ENCODE measurements around the gene RPL3.
A peak's percentile ranks its signal among the peaks of the same experiment; 100 is the strongest.

Gene RPL3

GRCh38 chr22:39317775-39318506, 1.5 kb downstream of the RPL3 start:
- TF ChIP-seq SUZ12 (IDR thresholded peaks at IDR 0.05; ENCODE audit: extremely low read depth, insufficient read depth, insufficient read length) (no peak), ZNF274 (IDR thresholded peaks at IDR 0.05; ENCODE audit: low read depth, low read length) (no peak), YY1 (IDR thresholded peaks at IDR 0.05; ENCODE audit: insufficient read depth, insufficient read length) (no peak)
- H3K9ac ChIP-seq (ENCODE audit: insufficient read length, low read depth): peak overlapping the region; percentile 96

GRCh38 chr22:39317084-39317774, 2.2 kb downstream of the RPL3 start:
- Histone ChIP-seq H3K9me3 (ENCODE audit: insufficient read depth, low read length) (no peaks in the 10 kb centered on the region), H3K27me3 (ENCODE audit: insufficient read depth, insufficient read length) (no peaks in the 10 kb centered on the region), H3K9ac (ENCODE audit: insufficient read length, low read depth) (peak overlapping the region; percentile 96), H3K36me3 (ENCODE audit: insufficient read depth, insufficient read length, low read length) (peaks cover 70% of the 10 kb centered on the region), H3K4me3 (ENCODE audit: insufficient read length, low read depth) (peak overlapping the region; percentile 92), H3K4me1 (ENCODE audit: insufficient read depth, insufficient read length) (peaks cover 6% of the 10 kb centered on the region)
- no peak for DNase-seq (ENCODE audit: low read depth, low spot score)
- TF ChIP-seq YY1 (IDR thresholded peaks at IDR 0.05; ENCODE audit: insufficient read depth, insufficient read length) (no peak), SUZ12 (IDR thresholded peaks at IDR 0.05; ENCODE audit: extremely low read depth, insufficient read depth, insufficient read length) (no peak), ZNF274 (IDR thresholded peaks at IDR 0.05; ENCODE audit: low read depth, low read length) (no peak)

More at GRCh38 chr22:39317775-39318506, 1.5 kb downstream of the RPL3 start:
- no peaks in the 10 kb centered on the region for H3K9me3 ChIP-seq (ENCODE audit: insufficient read depth, low read length)
- H3K4me1 ChIP-seq (ENCODE audit: insufficient read depth, insufficient read length): peaks cover 6% of the 10 kb centered on the region
- no peak for DNase-seq (ENCODE audit: low read depth, low spot score)
- peaks cover 63% of the 10 kb centered on the region for H3K36me3 ChIP-seq (ENCODE audit: insufficient read depth, insufficient read length, low read length)
- no peaks in the 10 kb centered on the region for H3K27me3 ChIP-seq (ENCODE audit: insufficient read depth, insufficient read length)
- H3K4me3 ChIP-seq (ENCODE audit: insufficient read length, low read depth): peak overlapping the region; percentile 92

- Histone ChIP-seq H3K9me3 (ENCODE audit: insufficient read depth, low read length) (no peaks in the 10 kb centered on the region), H3K27me3 (ENCODE audit: insufficient read depth, insufficient read length) (no peaks in the 10 kb centered on the region), H3K9ac (ENCODE audit: insufficient read length, low read depth) (peak overlapping the region; percentile 96), H3K36me3 (ENCODE audit: insufficient read depth, insufficient read length, low read length) (peaks cover 77% of the 10 kb centered on the region), H3K4me1 (ENCODE audit: insufficient read depth, insufficient read length) (peaks cover 6% of the 10 kb centered on the region), H3K4me3 (ENCODE audit: insufficient read length, low read depth) (peak overlapping the region; percentile 92)
- peak; percentile 59 for DNase-seq (ENCODE audit: low read depth, low spot score)
- TF ChIP-seq SUZ12 (IDR thresholded peaks at IDR 0.05; ENCODE audit: extremely low read depth, insufficient read depth, insufficient read length) (no peak), YY1 (IDR thresholded peaks at IDR 0.05; ENCODE audit: insufficient read depth, insufficient read length) (no peak), ZNF274 (IDR thresholded peaks at IDR 0.05; ENCODE audit: low read depth, low read length) (no peak)
Observed at GRCh38 chr22:39316440-39317083, 2.9 kb downstream of the RPL3 start.

GRCh38 chr22:39315389-39315788, 4.0 kb downstream of the RPL3 start:
- Histone ChIP-seq H3K4me3 (ENCODE audit: insufficient read length, low read depth) (peak overlapping the region; percentile 5), H3K4me1 (ENCODE audit: insufficient read depth, insufficient read length) (peaks cover 11% of the 10 kb centered on the region), H3K36me3 (ENCODE audit: insufficient read depth, insufficient read length, low read length) (peaks cover 85% of the 10 kb centered on the region), H3K9me3 (ENCODE audit: insufficient read depth, low read length) (no peaks in the 10 kb centered on the region), H3K9ac (ENCODE audit: insufficient read length, low read depth) (peak overlapping the region; percentile 29), H3K27me3 (ENCODE audit: insufficient read depth, insufficient read length) (no peaks in the 10 kb centered on the region)
- no peak for TF ChIP-seq YY1 (IDR thresholded peaks at IDR 0.05; ENCODE audit: insufficient read depth, insufficient read length)
- TF ChIP-seq SUZ12 (IDR thresholded peaks at IDR 0.05; ENCODE audit: extremely low read depth, insufficient read depth, insufficient read length): no peak
- no peak for TF ChIP-seq ZNF274 (IDR thresholded peaks at IDR 0.05; ENCODE audit: low read depth, low read length)
- no peak for DNase-seq (ENCODE audit: low read depth, low spot score)

GRCh38 chr22:39314251-39314971, 5.0 kb downstream of the RPL3 start:
- Histone ChIP-seq H3K9ac (ENCODE audit: insufficient read length, low read depth) (peak overlapping the region; percentile 29), H3K36me3 (ENCODE audit: insufficient read depth, insufficient read length, low read length) (peaks cover 93% of the 10 kb centered on the region), H3K27me3 (ENCODE audit: insufficient read depth, insufficient read length) (no peaks in the 10 kb centered on the region), H3K9me3 (ENCODE audit: insufficient read depth, low read length) (no peaks in the 10 kb centered on the region), H3K4me3 (ENCODE audit: insufficient read length, low read depth) (no peak overlapping the region), H3K4me1 (ENCODE audit: insufficient read depth, insufficient read length) (peaks cover 18% of the 10 kb centered on the region)
- no peak for TF ChIP-seq ZNF274 (IDR thresholded peaks at IDR 0.05; ENCODE audit: low read depth, low read length)
- TF ChIP-seq SUZ12 (IDR thresholded peaks at IDR 0.05; ENCODE audit: extremely low read depth, insufficient read depth, insufficient read length): no peak
- no peak for TF ChIP-seq YY1 (IDR thresholded peaks at IDR 0.05; ENCODE audit: insufficient read depth, insufficient read length)
- DNase-seq (ENCODE audit: low read depth, low spot score): no peak

GRCh38 chr22:39313258-39314001, 6.0 kb downstream of the RPL3 start:
- H3K9me3 ChIP-seq (ENCODE audit: insufficient read depth, low read length): no peaks in the 10 kb centered on the region
- H3K4me3 ChIP-seq (ENCODE audit: insufficient read length, low read depth): no peak overlapping the region
- H3K36me3 ChIP-seq (ENCODE audit: insufficient read depth, insufficient read length, low read length): peaks cover 89% of the 10 kb centered on the region
- H3K4me1 ChIP-seq (ENCODE audit: insufficient read depth, insufficient read length): peaks cover 21% of the 10 kb centered on the region
- no peak for DNase-seq (ENCODE audit: low read depth, low spot score)
- TF ChIP-seq YY1 (IDR thresholded peaks at IDR 0.05; ENCODE audit: insufficient read depth, insufficient read length): no peak
- peak overlapping the region; percentile 1 for H3K9ac ChIP-seq (ENCODE audit: insufficient read length, low read depth)
- H3K27me3 ChIP-seq (ENCODE audit: insufficient read depth, insufficient read length): no peaks in the 10 kb centered on the region

All from NT2/D1 (cell line).